Umbilical cord (tissue), 2 donors: Measurements from ENCODE around the gene AAGAB. TPM values are rescaled to one million over a fixed set of nuclear protein-coding genes. Genes with fewer than 3 reads are reported as not detected.

Source experiments
- DNase-seq: peaks from one replicate; pipeline ENCODE4 v3.0.0-alpha.2; 2015; ENCODE audit warnings: low spot score
- total RNA-seq: library from RNA; depleted of rRNA; stranded (reverse); fragments of >200 nt; gene quantifications from one replicate; pipeline ENCODE4 v1.2.3, GENCODE V29; 2014; ENCODE audit warnings: low replicate concordance; ENCODE audit not compliant: insufficient read depth

Gene AAGAB
- total RNA-seq, 1 donor from 2014 or later: 25.0 TPM

DNA sequence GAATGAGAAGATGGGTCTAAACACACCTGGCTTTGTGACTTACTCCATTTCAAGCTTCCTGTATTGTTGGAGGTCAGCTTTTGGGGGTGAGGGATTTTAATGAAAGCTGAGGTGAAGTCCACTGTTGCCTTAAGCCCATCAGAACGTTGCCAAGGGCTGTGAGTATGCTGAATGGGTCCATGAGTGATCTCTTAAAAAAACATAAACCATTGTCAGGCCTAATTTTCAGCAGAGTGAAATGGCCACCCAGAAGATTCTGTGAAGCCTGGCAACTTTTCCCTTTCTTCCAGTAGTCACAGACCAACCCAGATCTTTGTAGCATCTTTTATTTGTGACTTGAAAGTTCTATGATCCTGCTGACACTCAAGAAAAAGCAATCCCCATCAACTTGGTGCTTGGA is 102.0 kb downstream of the AAGAB start:
- no peak for DNase-seq

Other genes with a start within 250 kb of the AAGAB start
- gene SMAD3, start 189.1 kb downstream of the AAGAB start, total RNA-seq: 11.1 TPM
- 2.2 TPM for gene IQCH, start 125 bp upstream of the AAGAB start, total RNA-seq